ENCODE results near the gene HSPB7. TPM values are rescaled to one million over a fixed set of nuclear protein-coding genes. Genes with fewer than 3 reads are reported as not detected.

HSPB7 gene
- total and polyA plus RNA-seq, 2 experiments from 2014 or later, result 0.13 TPM; not detected in 1

DNA sequence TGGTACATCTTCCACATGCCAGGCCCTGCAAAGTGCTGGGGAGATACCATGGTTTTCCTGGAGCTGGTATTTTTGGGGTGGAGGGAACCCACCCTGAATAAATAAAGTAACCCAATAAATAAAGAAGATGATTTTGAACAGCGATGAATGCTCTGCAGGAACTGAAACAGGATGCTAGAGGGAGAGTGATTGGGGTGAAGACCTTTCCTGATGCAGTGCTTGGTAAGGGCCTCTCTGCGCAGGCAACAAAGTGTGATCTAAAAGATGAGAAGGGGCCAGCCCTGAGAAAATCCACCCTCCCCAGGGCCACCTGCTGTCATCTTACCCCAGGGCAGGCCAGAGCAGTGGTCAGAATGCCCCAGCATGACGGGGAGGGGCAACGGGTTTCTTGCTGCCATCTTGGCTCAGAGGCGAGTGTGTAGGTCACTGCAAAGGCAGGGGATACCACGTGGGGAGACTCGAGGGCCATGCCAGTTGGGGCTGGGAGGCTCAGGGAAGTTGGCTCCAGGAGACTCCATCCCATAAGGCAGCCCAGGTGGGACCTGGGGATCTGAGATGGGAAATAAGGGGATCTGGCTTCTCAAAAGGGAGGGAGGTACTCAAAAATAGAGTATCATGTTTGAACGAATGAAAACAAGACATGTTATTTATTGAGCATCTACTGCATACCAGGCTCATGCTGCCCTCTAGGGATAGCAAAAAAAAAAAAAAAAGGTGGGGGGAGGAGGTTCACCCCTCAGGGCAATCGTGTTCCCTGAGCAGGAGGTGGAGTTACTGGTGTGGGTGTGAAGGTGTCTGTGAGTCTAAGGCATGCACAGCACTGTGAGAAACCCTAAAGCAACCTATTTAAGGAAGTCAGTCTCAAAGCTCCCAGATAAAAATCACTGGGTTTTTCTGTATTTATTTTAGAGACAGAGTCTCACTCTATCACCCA is 11.0 kb downstream of the HSPB7 start (continued):
- TF ChIP-seq REST (IDR thresholded peaks at IDR 0.05; ENCODE audit: unreplicated experiment), result no peak

DNA sequence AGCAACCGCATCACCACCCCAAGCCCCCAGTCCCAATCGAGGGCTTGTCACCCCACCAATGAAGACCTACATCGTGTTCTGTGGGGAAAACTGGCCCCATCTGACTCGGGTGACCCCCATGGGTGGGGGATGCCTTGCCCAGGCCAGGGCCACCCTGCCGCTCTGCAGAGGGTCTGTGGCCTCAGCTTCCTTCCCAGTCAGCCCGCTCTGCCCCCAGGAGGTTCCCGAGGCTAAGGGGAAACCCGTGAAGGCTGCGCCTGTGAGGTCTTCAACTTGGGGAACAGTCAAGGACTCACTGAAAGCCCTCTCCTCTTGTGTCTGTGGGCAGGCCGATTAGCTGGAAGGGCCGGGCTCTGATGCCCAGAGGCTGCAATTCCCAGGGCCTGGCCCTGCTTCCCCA is 11.8 kb downstream of the HSPB7 start:
- peaks cover 4% of the 10 kb centered on the region for H3K27me3 Mint-ChIP-seq (ENCODE audit: insufficient read depth, low read depth, poor library complexity)
- no peaks in the 10 kb centered on the region for H3K36me3 Mint-ChIP-seq (ENCODE audit: low read depth)
- DNase-seq (ENCODE audit: low spot score), result no peak
- TF ChIP-seq CREB1 (CRISPR knock-in tag; IDR thresholded peaks at IDR 0.05; ENCODE audit: low read depth), result no peak
- TF ChIP-seq, protein P1, sequence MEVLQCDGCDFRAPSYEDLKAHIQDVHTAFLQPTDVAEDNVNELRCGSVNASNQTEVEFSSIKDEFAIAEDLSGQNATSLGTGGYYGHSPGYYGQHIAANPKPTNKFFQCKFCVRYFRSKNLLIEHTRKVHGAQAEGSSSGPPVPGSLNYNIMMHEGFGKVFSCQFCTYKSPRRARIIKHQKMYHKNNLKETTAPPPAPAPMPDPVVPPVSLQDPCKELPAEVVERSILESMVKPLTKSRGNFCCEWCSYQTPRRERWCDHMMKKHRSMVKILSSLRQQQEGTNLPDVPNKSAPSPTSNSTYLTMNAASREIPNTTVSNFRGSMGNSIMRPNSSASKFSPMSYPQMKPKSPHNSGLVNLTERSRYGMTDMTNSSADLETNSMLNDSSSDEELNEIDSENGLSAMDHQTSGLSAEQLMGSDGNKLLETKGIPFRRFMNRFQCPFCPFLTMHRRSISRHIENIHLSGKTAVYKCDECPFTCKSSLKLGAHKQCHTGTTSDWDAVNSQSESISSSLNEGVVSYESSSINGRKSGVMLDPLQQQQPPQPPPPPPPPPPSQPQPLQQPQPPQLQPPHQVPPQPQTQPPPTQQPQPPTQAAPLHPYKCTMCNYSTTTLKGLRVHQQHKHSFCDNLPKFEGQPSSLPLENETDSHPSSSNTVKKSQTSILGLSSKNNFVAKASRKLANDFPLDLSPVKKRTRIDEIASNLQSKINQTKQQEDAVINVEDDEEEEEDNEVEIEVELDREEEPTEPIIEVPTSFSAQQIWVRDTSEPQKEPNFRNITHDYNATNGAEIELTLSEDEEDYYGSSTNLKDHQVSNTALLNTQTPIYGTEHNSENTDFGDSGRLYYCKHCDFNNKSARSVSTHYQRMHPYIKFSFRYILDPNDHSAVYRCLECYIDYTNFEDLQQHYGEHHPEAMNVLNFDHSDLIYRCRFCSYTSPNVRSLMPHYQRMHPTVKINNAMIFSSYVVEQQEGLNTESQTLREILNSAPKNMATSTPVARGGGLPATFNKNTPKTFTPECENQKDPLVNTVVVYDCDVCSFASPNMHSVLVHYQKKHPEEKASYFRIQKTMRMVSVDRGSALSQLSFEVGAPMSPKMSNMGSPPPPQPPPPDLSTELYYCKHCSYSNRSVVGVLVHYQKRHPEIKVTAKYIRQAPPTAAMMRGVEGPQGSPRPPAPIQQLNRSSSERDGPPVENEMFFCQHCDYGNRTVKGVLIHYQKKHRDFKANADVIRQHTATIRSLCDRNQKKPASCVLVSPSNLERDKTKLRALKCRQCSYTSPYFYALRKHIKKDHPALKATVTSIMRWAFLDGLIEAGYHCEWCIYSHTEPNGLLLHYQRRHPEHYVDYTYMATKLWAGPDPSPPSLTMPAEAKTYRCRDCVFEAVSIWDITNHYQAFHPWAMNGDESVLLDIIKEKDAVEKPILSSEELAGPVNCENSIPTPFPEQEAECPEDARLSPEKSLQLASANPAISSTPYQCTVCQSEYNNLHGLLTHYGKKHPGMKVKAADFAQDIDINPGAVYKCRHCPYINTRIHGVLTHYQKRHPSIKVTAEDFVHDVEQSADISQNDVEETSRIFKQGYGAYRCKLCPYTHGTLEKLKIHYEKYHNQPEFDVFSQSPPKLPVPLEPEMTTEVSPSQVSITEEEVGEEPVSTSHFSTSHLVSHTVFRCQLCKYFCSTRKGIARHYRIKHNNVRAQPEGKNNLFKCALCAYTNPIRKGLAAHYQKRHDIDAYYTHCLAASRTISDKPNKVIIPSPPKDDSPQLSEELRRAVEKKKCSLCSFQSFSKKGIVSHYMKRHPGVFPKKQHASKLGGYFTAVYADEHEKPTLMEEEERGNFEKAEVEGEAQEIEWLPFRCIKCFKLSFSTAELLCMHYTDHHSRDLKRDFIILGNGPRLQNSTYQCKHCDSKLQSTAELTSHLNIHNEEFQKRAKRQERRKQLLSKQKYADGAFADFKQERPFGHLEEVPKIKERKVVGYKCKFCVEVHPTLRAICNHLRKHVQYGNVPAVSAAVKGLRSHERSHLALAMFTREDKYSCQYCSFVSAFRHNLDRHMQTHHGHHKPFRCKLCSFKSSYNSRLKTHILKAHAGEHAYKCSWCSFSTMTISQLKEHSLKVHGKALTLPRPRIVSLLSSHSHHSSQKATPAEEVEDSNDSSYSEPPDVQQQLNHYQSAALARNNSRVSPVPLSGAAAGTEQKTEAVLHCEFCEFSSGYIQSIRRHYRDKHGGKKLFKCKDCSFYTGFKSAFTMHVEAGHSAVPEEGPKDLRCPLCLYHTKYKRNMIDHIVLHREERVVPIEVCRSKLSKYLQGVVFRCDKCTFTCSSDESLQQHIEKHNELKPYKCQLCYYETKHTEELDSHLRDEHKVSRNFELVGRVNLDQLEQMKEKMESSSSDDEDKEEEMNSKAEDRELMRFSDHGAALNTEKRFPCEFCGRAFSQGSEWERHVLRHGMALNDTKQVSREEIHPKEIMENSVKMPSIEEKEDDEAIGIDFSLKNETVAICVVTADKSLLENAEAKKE (CRISPR knock-in tag; IDR thresholded peaks at IDR 0.05), result no peak
- no peak for TF ChIP-seq ZNF114 (CRISPR knock-in tag; IDR thresholded peaks at IDR 0.05)
- TF ChIP-seq, protein P2, sequence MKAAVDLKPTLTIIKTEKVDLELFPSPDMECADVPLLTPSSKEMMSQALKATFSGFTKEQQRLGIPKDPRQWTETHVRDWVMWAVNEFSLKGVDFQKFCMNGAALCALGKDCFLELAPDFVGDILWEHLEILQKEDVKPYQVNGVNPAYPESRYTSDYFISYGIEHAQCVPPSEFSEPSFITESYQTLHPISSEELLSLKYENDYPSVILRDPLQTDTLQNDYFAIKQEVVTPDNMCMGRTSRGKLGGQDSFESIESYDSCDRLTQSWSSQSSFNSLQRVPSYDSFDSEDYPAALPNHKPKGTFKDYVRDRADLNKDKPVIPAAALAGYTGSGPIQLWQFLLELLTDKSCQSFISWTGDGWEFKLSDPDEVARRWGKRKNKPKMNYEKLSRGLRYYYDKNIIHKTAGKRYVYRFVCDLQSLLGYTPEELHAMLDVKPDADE (IDR thresholded peaks at IDR 0.05), result no peak
- no peak for TF ChIP-seq STAT1 (IDR thresholded peaks at IDR 0.05; ENCODE audit: unreplicated experiment)
- no peak for TF ChIP-seq CTCF (conservative IDR thresholded peaks at IDR 0.05; ENCODE audit: low read depth in 2 of 2)
- no peak overlapping the region for H2AFZ ChIP-seq
- H3K27ac ChIP-seq (ENCODE audit: low read depth), result no peak overlapping the region
- H3K4me3 Mint-ChIP-seq, result no peak overlapping the region
- no peak for ATAC-seq
- no peaks in the 10 kb centered on the region for H3K27me3 ChIP-seq (ENCODE audit: insufficient read depth)
- H3K9me3 Mint-ChIP-seq, result no peaks in the 10 kb centered on the region
- no peaks in the 10 kb centered on the region for H4K20me1 ChIP-seq (replicated peaks; ENCODE audit: insufficient read depth)
- H3K27ac Mint-ChIP-seq, result no peak overlapping the region
- H3K4me3 ChIP-seq, result no peak overlapping the region
- H3K79me2 ChIP-seq (replicated peaks; ENCODE audit: insufficient read depth), result no peaks in the 10 kb centered on the region
- no peaks in the 10 kb centered on the region for H3K4me1 ChIP-seq (ENCODE audit: insufficient read depth)
- no peaks in the 10 kb centered on the region for H3K36me3 ChIP-seq (ENCODE audit: insufficient read depth)
- H3K4me2 ChIP-seq, result no peak overlapping the region
- H3F3A ChIP-seq (replicated peaks; ENCODE audit: low read depth), result 0 out of 2 replicates have a peak, but pooled peaks cover 6% of the 10 kb centered on the region
- H3K9me2 ChIP-seq (ENCODE audit: insufficient read depth), result no peaks in the 10 kb centered on the region
- peaks cover 13% of the 10 kb centered on the region; the same call in 2 of the 3 replicates for H3K4me1 Mint-ChIP-seq
